Tibial nerve (tissue), 4 donors: ENCODE measurements around the gene CD79A.

ENCODE experiments used
- CTCF ChIP-seq, 5 experiments: fragments of 200-600 bp in 3 of 5; fragments of 450-650 bp in 2 of 5; sonication (generic) in 3 of 5; IDR thresholded peaks; one replicate each; pipeline ENCODE4 v1.5.1; 2016 to 2019; ENCODE audit warnings: antibody characterized with exemption in 5 of 5, mild to moderate bottlenecking in 3 of 5, moderate library complexity in 2 of 5
- EP300 ChIP-seq, 2 donors: sonication (generic); formaldehyde crosslinking; IDR thresholded peaks; one replicate each; pipeline ENCODE4 v1.6.1; 2017; ENCODE audit warnings: antibody characterized with exemption in 2 of 2, mild to moderate bottlenecking in 1 of 2
- POLR2A ChIP-seq, 2 donors: fragments of 450-650 bp; IDR thresholded peaks; one replicate each; pipeline ENCODE4 v1.6.1; 2017; ENCODE audit warnings: antibody characterized with exemption in 2 of 2, mild to moderate bottlenecking in 2 of 2, moderate library complexity in 2 of 2

- TF ChIP-seq CTCF (IDR thresholded peaks at IDR 0.05) (no peak), POLR2A (IDR thresholded peaks at IDR 0.05) (no peak), EP300 (IDR thresholded peaks at IDR 0.05) (no peak)
Measured at GRCh38 chr19:41911889-41912731, 35.0 kb downstream of the CD79A start.
